GM21526 (cell line): ENCODE data around the gene CHCHD3.
"Not testable (repeated sequence)": the region's sequence is repeated elsewhere in the genome, so short reads cannot be mapped to it uniquely, and the experiment has no call there.

Source experiments
- ATAC-seq: cut with Tn5 transposase; IDR thresholded peaks from one replicate; pipeline ENCODE4 v1.9.1; 2021; ENCODE audit warnings: moderate library complexity; ENCODE audit not compliant: unreplicated experiment, low FRiP score

CHCHD3 gene

GRCh38 chr7:133009426-133010252, 72.3 kb downstream of the CHCHD3 start:
- ATAC-seq = no peak

DNA sequence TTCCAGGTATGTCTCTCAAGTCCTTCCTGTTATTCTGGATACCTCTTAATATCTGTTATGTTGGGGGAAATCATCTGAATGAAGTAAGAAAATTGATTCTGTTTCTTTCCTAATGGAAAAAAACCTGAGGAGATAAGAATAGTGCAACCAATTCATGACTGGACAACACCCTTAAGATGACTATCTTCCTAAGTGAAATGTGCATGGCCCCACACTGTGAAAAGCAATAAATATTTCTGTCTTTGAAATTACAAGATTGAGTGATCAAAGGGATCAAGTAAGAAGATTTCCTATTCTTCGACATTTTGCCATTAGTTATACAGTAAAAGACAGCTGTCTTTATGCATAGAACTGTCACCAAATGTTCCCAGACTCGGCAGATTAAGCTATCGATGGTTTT, 73.9 kb downstream of the CHCHD3 start:
- ATAC-seq = no peak

GRCh38 chr7:133003052-133003910, 78.6 kb downstream of the CHCHD3 start:
- ATAC-seq = no peak

DNA sequence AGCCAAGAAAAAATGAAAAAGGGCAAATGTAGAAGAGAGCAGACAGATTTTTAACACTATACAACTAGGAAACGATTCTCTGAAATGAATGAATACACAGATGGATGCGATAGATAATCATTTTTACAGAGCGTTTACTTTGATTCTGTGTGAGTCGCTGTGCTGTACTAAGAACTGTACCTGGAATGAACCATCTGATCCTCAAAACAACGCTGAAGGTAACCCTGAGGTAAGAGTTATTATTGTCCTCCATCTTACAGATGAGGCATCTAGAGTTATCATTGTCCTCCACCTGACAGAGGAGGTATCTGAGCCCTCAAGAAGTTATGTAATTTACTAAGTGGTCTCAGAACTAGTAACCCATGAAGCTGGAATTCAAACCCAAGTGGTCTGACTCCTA, 80.2 kb downstream of the CHCHD3 start:
- no peak for ATAC-seq

DNA sequence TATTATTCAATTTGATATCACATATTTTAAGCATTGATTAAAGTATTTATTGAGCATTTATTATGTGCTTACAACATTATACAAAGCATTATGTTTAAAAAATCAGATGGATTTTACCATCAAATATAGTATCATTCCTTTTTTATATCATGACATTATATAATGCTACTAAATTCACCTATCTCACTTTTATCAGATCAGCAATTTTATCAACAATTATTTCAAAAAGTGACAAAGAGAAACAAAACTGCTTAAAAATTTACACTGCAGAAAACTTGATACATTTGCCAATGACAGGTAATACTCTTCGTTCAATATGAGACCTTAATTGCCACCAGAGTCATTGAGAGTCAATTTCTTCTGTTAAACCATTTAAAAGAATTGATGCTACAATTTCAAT, 82.0 kb downstream of the CHCHD3 start:
- no peak for ATAC-seq

GRCh38 chr7:132998763-132999162, 83.1 kb downstream of the CHCHD3 start:
- no peak for ATAC-seq

DNA sequence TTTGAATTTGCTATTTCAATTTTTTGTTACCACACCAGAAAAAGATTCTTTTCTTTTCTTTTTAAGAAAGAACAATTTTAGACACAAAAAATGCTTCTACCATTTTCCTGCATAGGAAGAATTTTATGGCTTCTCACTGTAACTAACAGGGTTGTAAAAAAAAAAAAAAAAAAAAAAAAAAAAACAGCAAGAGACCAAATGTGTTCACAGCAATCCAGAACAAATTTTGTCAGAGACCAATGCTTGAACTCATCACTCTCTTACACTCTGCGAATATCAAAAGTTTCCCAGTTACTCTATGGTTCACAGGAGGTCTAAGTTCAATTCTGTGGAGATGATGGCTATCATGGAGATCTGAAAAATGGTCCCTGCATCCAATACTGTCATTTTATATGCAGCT, 84.4 kb downstream of the CHCHD3 start:
- ATAC-seq = no peak

DNA sequence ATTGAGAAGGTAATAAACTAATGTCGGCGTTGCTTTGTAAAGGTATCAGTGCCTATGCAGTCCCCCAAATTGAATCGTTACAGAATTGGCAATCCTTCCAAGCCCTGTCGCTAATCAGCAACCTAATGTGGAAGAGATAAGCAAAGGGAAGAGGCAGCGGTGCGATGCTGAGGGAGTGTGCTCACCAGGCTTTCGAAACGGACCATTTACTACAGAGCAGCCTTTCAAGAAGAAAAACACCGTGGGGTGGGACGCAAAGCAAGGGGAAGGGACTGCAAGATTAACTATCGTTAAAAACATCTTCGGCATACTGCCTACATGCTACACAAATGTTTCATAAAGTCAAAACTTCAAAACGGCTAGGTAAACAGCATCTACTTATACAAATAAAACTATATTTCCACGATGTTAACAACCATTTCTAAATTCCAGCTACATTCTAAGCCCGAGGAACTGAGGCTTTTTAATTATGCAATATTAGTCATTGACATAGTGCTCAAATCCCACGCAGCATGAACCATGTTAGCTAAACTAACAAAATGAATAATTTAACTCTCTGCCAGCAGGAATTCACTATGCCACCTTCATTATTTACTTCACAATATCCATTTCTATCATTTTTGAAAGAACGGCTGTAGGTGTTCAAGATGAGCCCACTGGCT, 85.2 kb downstream of the CHCHD3 start:
- ATAC-seq = no peak

DNA sequence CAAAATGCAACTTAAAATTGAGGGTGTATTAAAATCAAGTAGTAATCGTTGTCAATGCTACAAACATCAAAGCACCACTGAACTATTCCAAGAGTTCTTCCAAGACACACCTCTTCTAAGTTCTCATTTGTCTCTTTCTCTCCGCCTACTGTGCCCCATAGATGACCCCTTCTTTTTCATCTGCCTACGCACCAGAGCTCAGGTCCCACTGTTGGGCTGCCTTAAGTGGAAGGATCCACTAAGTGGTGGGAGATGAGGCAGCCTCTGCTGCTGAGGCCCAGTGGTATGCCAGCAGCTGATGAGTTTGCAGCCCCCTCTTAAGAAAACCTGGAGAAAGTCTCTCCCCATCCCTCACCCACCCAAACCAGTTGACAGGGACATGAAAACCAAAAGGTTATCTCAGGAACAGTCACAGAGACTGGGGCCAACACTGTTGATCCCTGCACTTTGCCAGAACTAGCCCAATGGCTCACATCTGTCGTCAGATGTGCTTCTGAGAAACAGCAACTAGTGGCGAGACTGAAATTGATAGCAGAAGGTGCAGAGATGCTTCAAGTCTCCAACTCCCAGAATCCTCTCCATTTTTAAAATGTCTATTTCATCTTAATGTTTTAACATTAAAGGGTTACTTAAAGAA, 88.4 kb downstream of the CHCHD3 start:
- ATAC-seq = no peak

DNA sequence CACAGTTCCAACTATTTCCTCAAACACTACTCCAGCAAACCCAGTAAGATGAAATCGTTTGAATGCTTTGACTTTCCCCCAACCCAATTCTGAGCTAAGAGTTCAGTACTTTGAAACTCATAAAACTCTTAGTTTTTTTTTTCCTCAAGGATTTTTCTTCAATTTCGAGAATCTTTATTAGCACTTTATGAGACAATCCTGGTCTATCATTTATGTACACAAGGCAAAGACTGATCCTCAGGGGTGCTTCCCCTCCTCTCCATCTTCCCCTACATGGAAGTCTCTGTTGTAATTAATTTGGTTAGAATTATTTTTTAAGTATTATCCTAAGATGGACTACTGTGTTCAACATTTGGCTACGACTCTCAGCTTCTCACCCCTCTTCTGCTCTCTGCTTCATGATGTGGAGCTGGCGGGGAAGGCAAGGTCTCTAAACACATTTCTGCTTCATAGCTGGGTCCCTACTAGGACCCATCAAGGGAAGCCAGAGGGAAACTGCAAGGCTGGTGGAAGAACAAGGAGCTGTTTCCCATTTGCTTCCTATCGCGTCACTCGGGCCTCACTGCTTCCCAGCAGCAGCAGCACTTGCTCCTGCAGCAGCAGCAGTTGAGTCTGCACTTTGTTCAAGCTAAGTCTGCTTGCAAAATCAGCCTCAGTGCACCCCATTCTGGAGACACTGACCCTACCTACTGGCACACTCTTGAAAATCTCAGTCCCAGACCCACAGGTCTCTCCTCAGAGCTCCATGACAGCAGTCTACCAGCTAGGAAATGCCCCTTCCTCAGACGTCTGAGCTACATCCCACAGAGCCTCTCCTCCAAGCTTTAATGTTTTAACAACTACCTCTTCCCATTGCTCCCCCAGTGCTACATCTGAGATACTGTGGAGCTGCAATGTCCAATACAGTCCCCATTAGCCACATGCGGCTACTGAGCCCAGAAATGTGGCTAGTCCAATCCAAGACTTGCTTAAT, 90.0 kb downstream of the CHCHD3 start:
- no peak for ATAC-seq

DNA sequence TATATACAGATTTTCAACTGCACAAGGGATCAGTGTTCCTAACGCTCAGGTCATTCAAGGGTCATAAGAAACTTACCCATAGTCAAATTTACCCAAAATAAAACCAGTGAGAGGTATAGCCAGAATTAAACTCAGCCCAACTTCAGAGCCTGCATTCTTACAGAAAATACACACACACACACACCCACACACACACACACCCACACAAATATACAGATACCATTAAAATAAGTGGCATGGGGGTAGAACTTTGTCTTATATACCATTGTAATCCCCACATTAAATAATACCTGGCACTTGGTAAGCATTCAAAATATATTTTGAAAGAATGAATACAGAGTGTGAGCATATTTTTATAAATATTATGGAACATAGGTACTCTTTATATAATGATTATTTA, 93.8 kb downstream of the CHCHD3 start:
- ATAC-seq = no peak

DNA sequence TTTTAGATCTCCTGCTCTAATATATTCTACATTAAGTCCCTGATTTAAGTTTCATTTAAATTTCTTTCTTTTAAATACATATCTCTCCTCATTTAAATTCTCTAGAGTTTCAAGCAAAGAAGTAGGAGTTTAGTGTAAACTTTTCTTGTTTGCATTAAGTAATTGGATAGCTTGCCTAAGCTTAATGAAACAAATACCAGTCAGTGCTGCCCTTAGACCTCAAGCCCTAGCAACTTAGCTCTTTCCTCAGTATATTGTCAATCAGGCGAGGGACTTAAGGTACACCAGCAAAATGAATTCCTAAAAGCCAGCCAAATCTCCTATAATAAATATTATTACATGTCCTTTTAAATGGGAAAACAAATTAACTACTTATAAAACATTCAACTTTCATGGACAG, 101.5 kb downstream of the CHCHD3 start:
- ATAC-seq = no peak

GRCh38 chr7:132979524-132979923, 102.4 kb downstream of the CHCHD3 start:
- no peak for ATAC-seq

GRCh38 chr7:132977234-132977633, 104.7 kb downstream of the CHCHD3 start:
- no peak for ATAC-seq

GRCh38 chr7:132972745-132973144, 109.1 kb downstream of the CHCHD3 start:
- no peak for ATAC-seq

GRCh38 chr7:132970257-132970656, 111.6 kb downstream of the CHCHD3 start:
- ATAC-seq = no peak

- no peak for ATAC-seq
Measured at GRCh38 chr7:132969520-132969919, 112.4 kb downstream of the CHCHD3 start.

DNA sequence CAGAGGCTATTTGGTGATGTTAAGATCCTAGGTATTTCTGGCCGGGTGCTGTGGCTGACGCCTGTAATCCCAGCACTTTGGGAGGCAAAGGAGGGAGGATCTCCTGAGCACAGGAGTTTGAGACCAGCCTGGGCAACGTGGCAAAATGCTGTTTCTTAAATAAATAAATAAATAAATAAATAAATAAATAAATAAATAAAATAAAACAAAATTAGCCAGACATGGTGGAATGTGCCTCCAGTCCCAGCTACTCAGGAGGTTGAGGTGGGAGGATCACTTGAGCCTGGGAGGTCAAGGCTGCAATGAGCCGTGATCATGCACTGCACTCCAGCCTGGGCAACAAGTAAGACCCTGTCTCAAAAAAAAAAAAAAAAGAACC, 114.4 kb downstream of the CHCHD3 start:
- ATAC-seq = not testable (repeated sequence)

- ATAC-seq = no peak
Measured at GRCh38 chr7:132966754-132967469, 115.0 kb downstream of the CHCHD3 start.
